Measurements from ENCODE around the gene AUTS2.

GRCh38 chr7:70836946-70837345, 1238.7 kb downstream of the AUTS2 start:
- TF ChIP-seq, protein P1, sequence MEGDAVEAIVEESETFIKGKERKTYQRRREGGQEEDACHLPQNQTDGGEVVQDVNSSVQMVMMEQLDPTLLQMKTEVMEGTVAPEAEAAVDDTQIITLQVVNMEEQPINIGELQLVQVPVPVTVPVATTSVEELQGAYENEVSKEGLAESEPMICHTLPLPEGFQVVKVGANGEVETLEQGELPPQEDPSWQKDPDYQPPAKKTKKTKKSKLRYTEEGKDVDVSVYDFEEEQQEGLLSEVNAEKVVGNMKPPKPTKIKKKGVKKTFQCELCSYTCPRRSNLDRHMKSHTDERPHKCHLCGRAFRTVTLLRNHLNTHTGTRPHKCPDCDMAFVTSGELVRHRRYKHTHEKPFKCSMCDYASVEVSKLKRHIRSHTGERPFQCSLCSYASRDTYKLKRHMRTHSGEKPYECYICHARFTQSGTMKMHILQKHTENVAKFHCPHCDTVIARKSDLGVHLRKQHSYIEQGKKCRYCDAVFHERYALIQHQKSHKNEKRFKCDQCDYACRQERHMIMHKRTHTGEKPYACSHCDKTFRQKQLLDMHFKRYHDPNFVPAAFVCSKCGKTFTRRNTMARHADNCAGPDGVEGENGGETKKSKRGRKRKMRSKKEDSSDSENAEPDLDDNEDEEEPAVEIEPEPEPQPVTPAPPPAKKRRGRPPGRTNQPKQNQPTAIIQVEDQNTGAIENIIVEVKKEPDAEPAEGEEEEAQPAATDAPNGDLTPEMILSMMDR (IDR thresholded peaks at IDR 0.05): no peak
- no peak for TF ChIP-seq POLR2A (IDR thresholded peaks at IDR 0.05)

Data from thyroid gland (tissue), 4 donors.